ENCODE data around the gene STXBP5.

DNA sequence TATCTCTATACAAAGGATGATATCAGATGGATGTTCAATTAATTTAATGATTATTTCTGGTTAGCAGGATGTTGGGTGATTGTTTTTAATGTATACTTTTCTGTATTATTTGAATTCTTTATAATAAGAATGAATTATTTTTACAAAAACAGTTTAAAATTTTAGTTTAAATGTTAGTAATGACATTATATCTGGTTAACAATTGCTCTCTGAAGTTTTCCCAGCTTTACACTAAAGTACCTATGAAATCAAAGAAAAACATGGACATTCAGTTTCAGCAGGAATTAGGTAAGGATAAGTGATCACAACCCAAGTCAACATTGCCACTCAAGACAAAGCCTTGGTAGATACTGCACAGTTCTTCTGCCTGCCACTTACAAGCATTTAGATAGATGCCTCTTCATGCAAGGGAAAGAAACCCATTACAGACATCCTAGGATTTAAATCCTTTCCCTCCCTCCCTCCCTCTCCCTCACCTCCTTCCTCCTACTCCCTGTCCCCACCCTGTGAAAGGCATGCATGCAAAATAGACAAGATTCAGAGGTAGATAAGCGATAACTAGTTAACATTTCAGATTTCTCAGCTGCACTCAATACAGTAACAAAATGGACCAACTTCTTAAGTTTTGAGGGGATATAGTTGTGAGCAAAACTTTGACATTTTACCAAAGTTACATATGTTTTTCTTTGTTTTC lies 143.8 kb downstream of the STXBP5 start:
- TF ChIP-seq, protein P1, sequence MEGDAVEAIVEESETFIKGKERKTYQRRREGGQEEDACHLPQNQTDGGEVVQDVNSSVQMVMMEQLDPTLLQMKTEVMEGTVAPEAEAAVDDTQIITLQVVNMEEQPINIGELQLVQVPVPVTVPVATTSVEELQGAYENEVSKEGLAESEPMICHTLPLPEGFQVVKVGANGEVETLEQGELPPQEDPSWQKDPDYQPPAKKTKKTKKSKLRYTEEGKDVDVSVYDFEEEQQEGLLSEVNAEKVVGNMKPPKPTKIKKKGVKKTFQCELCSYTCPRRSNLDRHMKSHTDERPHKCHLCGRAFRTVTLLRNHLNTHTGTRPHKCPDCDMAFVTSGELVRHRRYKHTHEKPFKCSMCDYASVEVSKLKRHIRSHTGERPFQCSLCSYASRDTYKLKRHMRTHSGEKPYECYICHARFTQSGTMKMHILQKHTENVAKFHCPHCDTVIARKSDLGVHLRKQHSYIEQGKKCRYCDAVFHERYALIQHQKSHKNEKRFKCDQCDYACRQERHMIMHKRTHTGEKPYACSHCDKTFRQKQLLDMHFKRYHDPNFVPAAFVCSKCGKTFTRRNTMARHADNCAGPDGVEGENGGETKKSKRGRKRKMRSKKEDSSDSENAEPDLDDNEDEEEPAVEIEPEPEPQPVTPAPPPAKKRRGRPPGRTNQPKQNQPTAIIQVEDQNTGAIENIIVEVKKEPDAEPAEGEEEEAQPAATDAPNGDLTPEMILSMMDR (IDR thresholded peaks at IDR 0.05), result no peak
- no peak for TF ChIP-seq POLR2A (IDR thresholded peaks at IDR 0.05)

Data from thyroid gland (tissue), 4 donors.